Measurements from ENCODE around the gene MFRP. TPM values are rescaled to one million over a fixed set of nuclear protein-coding genes. Genes with fewer than 3 reads are reported as not detected.
A peak's percentile ranks its signal among the peaks of the same experiment; 100 is the strongest.

Gene MFRP
- total RNA-seq, 1 donor from 2014 or later = not detected

DNA sequence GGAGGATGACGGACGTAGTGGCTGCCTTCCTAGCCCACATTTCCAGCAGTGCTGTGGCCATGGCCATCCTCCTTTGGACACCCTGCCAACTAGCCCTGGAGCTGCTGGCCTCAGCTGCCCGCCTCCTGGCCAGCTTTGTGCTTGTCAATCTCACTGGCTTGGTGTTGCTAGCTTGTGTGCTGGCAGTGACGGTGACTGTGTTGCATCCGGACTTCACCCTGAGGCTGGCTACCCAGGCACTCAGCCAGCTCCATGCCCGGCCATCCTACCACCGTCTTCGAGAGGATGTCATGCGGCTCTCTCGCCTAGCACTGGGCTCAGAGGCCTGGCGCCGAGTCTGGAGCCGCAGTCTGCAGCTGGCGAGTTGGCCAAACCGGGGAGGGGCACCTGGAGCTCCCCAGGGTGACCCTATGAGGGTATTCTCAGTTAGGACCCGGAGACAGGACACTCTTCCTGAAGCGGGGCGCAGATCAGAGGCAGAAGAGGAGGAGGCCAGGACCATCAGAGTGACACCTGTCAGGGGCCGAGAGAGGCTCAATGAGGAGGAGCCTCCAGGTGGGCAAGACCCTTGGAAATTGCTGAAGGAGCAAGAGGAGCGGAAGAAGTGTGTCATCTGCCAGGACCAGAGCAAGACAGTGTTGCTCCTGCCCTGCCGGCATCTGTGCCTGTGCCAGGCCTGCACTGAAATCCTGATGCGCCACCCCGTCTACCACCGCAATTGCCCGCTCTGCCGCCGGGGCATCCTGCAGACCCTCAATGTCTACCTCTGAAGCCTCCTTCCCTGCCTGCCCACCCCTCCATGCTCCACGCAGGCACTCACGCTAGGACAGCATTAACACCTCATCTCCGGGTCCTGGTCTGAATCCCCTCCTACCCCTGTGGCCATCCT lies 10.6 kb downstream of the MFRP start:
- H3K9me3 Mint-ChIP-seq (ENCODE audit: unreplicated experiment) = no peaks in the 10 kb centered on the region
- peaks cover 47% of the 10 kb centered on the region for H3K4me1 Mint-ChIP-seq (ENCODE audit: unreplicated experiment)
- TF ChIP-seq, protein P1, sequence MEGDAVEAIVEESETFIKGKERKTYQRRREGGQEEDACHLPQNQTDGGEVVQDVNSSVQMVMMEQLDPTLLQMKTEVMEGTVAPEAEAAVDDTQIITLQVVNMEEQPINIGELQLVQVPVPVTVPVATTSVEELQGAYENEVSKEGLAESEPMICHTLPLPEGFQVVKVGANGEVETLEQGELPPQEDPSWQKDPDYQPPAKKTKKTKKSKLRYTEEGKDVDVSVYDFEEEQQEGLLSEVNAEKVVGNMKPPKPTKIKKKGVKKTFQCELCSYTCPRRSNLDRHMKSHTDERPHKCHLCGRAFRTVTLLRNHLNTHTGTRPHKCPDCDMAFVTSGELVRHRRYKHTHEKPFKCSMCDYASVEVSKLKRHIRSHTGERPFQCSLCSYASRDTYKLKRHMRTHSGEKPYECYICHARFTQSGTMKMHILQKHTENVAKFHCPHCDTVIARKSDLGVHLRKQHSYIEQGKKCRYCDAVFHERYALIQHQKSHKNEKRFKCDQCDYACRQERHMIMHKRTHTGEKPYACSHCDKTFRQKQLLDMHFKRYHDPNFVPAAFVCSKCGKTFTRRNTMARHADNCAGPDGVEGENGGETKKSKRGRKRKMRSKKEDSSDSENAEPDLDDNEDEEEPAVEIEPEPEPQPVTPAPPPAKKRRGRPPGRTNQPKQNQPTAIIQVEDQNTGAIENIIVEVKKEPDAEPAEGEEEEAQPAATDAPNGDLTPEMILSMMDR (IDR thresholded peaks at IDR 0.05) = no peak
- H3K27me3 Mint-ChIP-seq (ENCODE audit: unreplicated experiment) = peaks cover 2% of the 10 kb centered on the region
- no peaks in the 10 kb centered on the region for H3K36me3 Mint-ChIP-seq (ENCODE audit: unreplicated experiment)
- DNase-seq (ENCODE audit: extremely low spot score, unreplicated experiment) = no peak
- peak overlapping the region; percentile 99 for H3K4me3 Mint-ChIP-seq (ENCODE audit: unreplicated experiment)
- H3K27ac Mint-ChIP-seq (ENCODE audit: unreplicated experiment) = peak overlapping the region; percentile 27

DNA sequence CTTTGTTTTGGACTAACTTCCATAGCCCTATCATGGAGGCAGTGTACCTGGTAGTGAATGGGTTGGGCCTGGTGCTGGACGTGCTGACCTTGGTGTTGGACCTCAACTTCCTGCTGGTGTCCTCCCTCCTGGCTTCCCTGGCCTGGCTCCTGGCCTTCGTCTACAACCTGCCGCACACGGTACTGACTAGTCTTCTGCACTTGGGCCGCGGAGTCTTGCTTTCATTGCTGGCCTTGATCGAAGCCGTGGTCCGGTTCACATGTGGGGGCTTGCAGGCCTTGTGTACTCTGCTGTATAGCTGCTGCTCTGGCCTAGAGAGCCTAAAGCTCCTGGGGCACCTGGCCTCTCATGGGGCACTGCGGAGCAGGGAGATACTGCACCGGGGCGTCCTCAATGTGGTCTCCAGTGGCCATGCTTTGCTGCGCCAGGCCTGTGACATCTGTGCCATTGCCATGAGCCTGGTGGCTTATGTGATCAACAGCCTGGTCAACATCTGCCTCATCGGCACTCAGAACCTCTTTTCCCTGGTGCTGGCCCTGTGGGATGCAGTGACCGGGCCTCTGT lies 11.3 kb downstream of the MFRP start:
- TF ChIP-seq, protein P1 (IDR thresholded peaks at IDR 0.05) = no peak
- no peaks in the 10 kb centered on the region for H3K36me3 Mint-ChIP-seq (ENCODE audit: unreplicated experiment)
- H3K27me3 Mint-ChIP-seq (ENCODE audit: unreplicated experiment) = peaks cover 8% of the 10 kb centered on the region
- H3K27ac Mint-ChIP-seq (ENCODE audit: unreplicated experiment) = peak overlapping the region; percentile 94
- no peaks in the 10 kb centered on the region for H3K9me3 Mint-ChIP-seq (ENCODE audit: unreplicated experiment)
- DNase-seq (ENCODE audit: extremely low spot score, unreplicated experiment) = no peak
- H3K4me3 Mint-ChIP-seq (ENCODE audit: unreplicated experiment) = peak overlapping the region; percentile 99
- H3K4me1 Mint-ChIP-seq (ENCODE audit: unreplicated experiment) = peaks cover 44% of the 10 kb centered on the region

DNA sequence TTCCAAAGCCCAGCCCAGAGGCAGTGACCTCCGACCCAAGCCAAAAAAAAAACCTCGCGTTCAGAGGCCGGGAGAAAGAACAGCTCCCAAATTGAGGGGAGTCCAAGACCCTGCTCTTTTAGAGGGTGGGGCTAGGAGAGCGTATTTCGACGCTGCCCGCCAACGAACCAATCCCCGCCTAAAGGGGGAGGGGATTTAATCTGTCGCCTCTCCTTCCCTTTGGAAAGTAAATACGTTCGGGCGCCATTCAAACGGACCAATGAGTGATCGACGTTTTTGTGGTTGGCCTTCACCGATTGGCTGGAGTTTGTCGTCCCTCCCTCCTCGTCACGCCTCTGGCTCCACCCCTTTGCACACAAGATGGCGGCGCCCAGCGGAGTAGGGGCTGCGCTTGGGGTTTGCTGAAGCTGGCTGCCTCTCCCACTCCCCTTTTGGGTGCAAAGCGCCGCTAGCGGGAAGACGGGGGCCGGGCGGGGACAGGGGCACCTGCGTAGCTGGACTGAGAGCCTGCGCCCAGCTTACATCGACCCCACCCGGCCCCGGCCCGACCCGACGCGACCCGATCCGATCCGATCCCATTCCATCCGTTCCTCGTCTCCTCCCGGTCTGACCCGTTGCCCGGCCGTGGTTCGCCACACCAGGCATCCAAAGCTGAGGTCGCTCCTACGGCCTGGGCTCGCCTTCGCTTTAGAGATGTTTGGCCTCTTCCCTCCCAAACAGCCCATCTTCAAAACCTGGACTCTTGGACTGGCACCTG lies 12.2 kb downstream of the MFRP start, which contains the start of gene RNF26:
Gene RNF26, plus strand, starts transcription at position 354 of the 757 bp plus-strand sequence. CDS start 596 bp downstream, outside the sequence.
- H3K27me3 Mint-ChIP-seq (ENCODE audit: unreplicated experiment) = peaks cover 16% of the 10 kb centered on the region
- peak within 1 kb of the TSS; percentile 99 for H3K4me3 Mint-ChIP-seq (ENCODE audit: unreplicated experiment)
- H3K4me1 Mint-ChIP-seq (ENCODE audit: unreplicated experiment) = peaks cover 42% of the 10 kb centered on the region

DNA sequence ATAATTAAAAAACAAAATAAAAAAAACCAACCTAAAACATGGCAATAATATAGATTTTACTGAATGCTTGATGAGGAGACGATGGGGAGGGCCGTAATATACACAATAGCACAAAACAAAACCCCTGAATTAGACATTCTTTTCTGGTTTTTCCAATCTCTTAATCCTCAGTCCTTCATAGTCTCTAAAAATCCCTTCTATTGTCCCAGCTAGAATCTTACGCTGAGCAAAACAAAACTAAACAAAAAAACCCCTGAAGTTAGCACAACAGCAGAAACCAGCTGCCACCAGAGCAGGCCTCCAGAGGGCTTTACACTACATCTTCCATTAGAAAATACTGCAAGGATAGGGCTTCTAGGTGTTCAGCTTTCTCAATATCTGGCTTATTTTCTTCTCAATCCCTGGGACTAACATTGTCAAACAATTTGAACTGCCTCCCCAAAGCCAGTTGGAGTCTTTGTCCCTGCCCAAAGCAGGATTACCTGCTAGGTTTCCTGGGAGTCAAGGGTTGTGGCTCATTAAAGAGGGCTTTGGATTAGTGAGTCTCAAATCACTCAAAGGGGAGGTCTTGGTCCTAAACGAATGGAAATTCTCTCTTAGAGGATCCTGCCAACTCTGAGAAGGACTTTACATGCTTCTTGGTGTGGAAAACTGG lies 14.3 kb downstream of the MFRP start:
- H3K36me3 Mint-ChIP-seq (ENCODE audit: unreplicated experiment) = no peaks in the 10 kb centered on the region
- H3K27ac Mint-ChIP-seq (ENCODE audit: unreplicated experiment) = no peak overlapping the region
- DNase-seq (ENCODE audit: extremely low spot score, unreplicated experiment) = no peak
- no peak overlapping the region for H3K4me3 Mint-ChIP-seq (ENCODE audit: unreplicated experiment)
- TF ChIP-seq, protein P1 (IDR thresholded peaks at IDR 0.05) = no peak
- H3K27me3 Mint-ChIP-seq (ENCODE audit: unreplicated experiment) = peaks cover 20% of the 10 kb centered on the region
- no peaks in the 10 kb centered on the region for H3K9me3 Mint-ChIP-seq (ENCODE audit: unreplicated experiment)
- H3K4me1 Mint-ChIP-seq (ENCODE audit: unreplicated experiment) = peaks cover 21% of the 10 kb centered on the region

More for the DNA sequence above, 12.2 kb downstream of the MFRP start, which contains the start of gene RNF26:
- Mint-ChIP-seq H3K9me3 (ENCODE audit: unreplicated experiment) (no peaks in the 10 kb centered on the region), H3K36me3 (ENCODE audit: unreplicated experiment) (no peaks in the 10 kb centered on the region), H3K27ac (ENCODE audit: unreplicated experiment) (peak within 1 kb of the TSS; percentile 94)
- DNase-seq (ENCODE audit: extremely low spot score, unreplicated experiment) = peak; percentile 97
- TF ChIP-seq, protein P1 (IDR thresholded peaks at IDR 0.05) = no peak
